GM12878 (cell line): ENCODE data around the gene GGACT. TPM values are rescaled to one million over a fixed set of nuclear protein-coding genes. Genes with fewer than 3 reads are reported as not detected.

Source experiments
- ATAC-seq: fragments of 200-7000 bp; cut with Tn5 transposase; 3 replicates; pipeline ENCODE4 v1.9.1; 2020; ENCODE audit warnings: mild to moderate bottlenecking, moderate library complexity
- BruUV-seq: library from RNA; stranded (reverse); fragments of 400-500 nt; replicated peaks from 2 replicates; lab custom pipeline; 2021; lab: Mats Ljungman, UMichigan
- CTCF ChIA-PET: fragments of 300-600 bp; sonication (Branson Sonifier 250); formaldehyde crosslinking; extraction: SDS; loops from one replicate; lab custom pipeline; 2021; ENCODE audit warnings: inconsistent platforms; lab: Yijun Ruan, JAX
- POLR2A ChIA-PET: fragments of 350-600 bp; formaldehyde crosslinking; extraction: SDS; loops from one replicate; lab custom pipeline; 2021; ENCODE audit warnings: inconsistent platforms; lab: Charles Lee
- RAD21 ChIA-PET: fragments of 300-600 bp; sonication (Branson Sonifier 250); formaldehyde crosslinking; loops from one replicate; lab custom pipeline; 2023; ENCODE audit warnings: antibody characterized with exemption; ENCODE audit not compliant: unreplicated experiment; lab: Charles Lee
- SMC1A ChIA-PET: fragments of 300-600 bp; sonication (Branson Sonifier 250); formaldehyde crosslinking; loops from one replicate; lab custom pipeline; 2023; ENCODE audit not compliant: unreplicated experiment, uncharacterized antibody; lab: Charles Lee
- DNase-seq: peaks from one replicate; pipeline ENCODE4 v3.0.0-alpha.2; 2011; ENCODE audit warnings: low read depth, low spot score
- FAIRE-seq: peaks from 3 replicates; lab custom pipeline; 2011; peaks lifted over from hg19 to GRCh38; lab: Jason Lieb, UNC
- H2AFZ ChIP-seq: 2 replicates; pipeline ENCODE4 v1.6.0; 2011; ENCODE audit warnings: low read depth, low read length, control low read depth; ENCODE audit not compliant: control insufficient read depth
- H3K27ac ChIP-seq: 2 replicates; pipeline ENCODE4 v1.5.1; 2011; ENCODE audit warnings: control low read depth; ENCODE audit not compliant: control insufficient read depth, insufficient read depth
- H3K27me3 ChIP-seq, 2 experiments: replicated peaks in 1 of 2; 2 replicates each; pipeline versions ENCODE4 v1.6.0 to v1.6.1; 2011; ENCODE audit warnings: low read length in 1 of 2; ENCODE audit not compliant: control insufficient read depth in 2 of 2, insufficient read depth in 2 of 2
- H3K36me3 ChIP-seq, 2 experiments: 2 replicates each; pipeline ENCODE4 v1.5.1; 2011; ENCODE audit warnings: low read length in 1 of 2; ENCODE audit not compliant: control insufficient read depth in 2 of 2, insufficient read depth in 2 of 2
- H3K4me1 ChIP-seq: 2 replicates; pipeline ENCODE4 v1.6.1; 2011; ENCODE audit warnings: mild to moderate bottlenecking, low read length, moderate library complexity, mixed read lengths; ENCODE audit not compliant: control insufficient read depth, insufficient read depth
- H3K4me2 ChIP-seq: 2 replicates; pipeline ENCODE4 v1.6.0; 2011; ENCODE audit warnings: control low read depth; ENCODE audit not compliant: control insufficient read depth, insufficient read depth
- H3K4me3 ChIP-seq: fragments of 200-600 bp; sonication (generic); 2 replicates; pipeline ENCODE4 v1.5.1; 2016
- H3K79me2 ChIP-seq: 2 replicates; pipeline ENCODE4 v1.6.0; 2011; ENCODE audit warnings: low read length; ENCODE audit not compliant: control insufficient read depth, insufficient read depth
- H3K9ac ChIP-seq: 2 replicates; pipeline ENCODE4 v1.8.0; 2011; ENCODE audit warnings: low read length, control low read depth, mixed read lengths; ENCODE audit not compliant: control insufficient read depth, insufficient read depth
- H3K9me3 ChIP-seq: replicated peaks from 3 replicates; pipeline ENCODE4 v1.5.1; 2011; ENCODE audit warnings: mild to moderate bottlenecking, low read length; ENCODE audit not compliant: control insufficient read depth, insufficient read depth
- H4K20me1 ChIP-seq: 2 replicates; pipeline ENCODE4 v1.6.0; 2011; ENCODE audit not compliant: control insufficient read depth, insufficient read depth
- ATF7 ChIP-seq: fragments of 450-650 bp; IDR thresholded peaks from 2 replicates; pipeline ENCODE4 v1.6.1; 2016; ENCODE audit warnings: low read depth, mild to moderate bottlenecking
- CBFB ChIP-seq: IDR thresholded peaks from 2 replicates; pipeline ENCODE4 v1.6.1; 2016; ENCODE audit warnings: antibody characterized with exemption, low read depth
- CREB1 ChIP-seq: IDR thresholded peaks from 2 replicates; pipeline ENCODE4 v1.6.1; 2012; ENCODE audit warnings: low read depth, mild to moderate bottlenecking, inconsistent platforms
- EED ChIP-seq: sonication (generic); IDR thresholded peaks from 2 replicates; pipeline ENCODE4 v1.6.1; 2016; ENCODE audit warnings: antibody characterized with exemption, low read depth
- EZH2 ChIP-seq: IDR thresholded peaks from 2 replicates; pipeline ENCODE4 v1.6.1; 2012; ENCODE audit warnings: low read depth, mild to moderate bottlenecking, control low read depth, inconsistent platforms, low read length, borderline replicate concordance; ENCODE audit not compliant: control insufficient read depth
- FOXK2 ChIP-seq: fragments of 450-650 bp; IDR thresholded peaks from 2 replicates; pipeline ENCODE4 v1.6.1; 2017; ENCODE audit warnings: mild to moderate bottlenecking, moderate library complexity
- GATAD2B ChIP-seq: fragments of 450-650 bp; conservative IDR thresholded peaks from 2 replicates; pipeline ENCODE4 v1.6.1; 2017; ENCODE audit warnings: low read depth, mild to moderate bottlenecking, moderate library complexity
- NFYA ChIP-seq: IDR thresholded peaks from 2 replicates; pipeline ENCODE4 v1.6.1; 2011; ENCODE audit warnings: low read depth, mild to moderate bottlenecking, low read length, improper control_type of control experiment, borderline replicate concordance
- NR2F1 ChIP-seq: fragments of 450-650 bp; conservative IDR thresholded peaks from 2 replicates; pipeline ENCODE4 v1.6.1; 2017; ENCODE audit warnings: mild to moderate bottlenecking
- POLR2A ChIP-seq: IDR thresholded peaks from 2 replicates; pipeline ENCODE4 v1.6.1; 2011; ENCODE audit warnings: low read depth, mild to moderate bottlenecking, low read length
- RUNX3 ChIP-seq: IDR thresholded peaks from 2 replicates; pipeline ENCODE4 v1.6.1; 2012; ENCODE audit warnings: low read length, inconsistent platforms
- ZNF274 ChIP-seq: IDR thresholded peaks from one replicate; pipeline ENCODE4 v1.8.0; 2011; ENCODE audit not compliant: insufficient read length, insufficient read depth
- WGBS: methylation state at CpG from one replicate; pipeline ENCODE4 v1.1.6; 2016; ENCODE audit warnings: low lambda C conversion rate; ENCODE audit not compliant: insufficient replicate concordance, insufficient coverage; ENCODE audit errors: missing lambda C conversion rate; 5-methylcytosine and 5-hydroxymethylcytosine counted together
- in situ Hi-C: fragments of 300-500 bp; cut with MboI; formaldehyde crosslinking; loops from 9 replicates; pipeline ENCODE4 v1.14.3; 2018; ENCODE audit warnings: mixed read lengths
- intact Hi-C: fragments of 100-400 bp; cut with micrococcal nuclease; formaldehyde crosslinking; loops from one replicate; pipeline ENCODE4 v1.14.2; 2022; ENCODE audit not compliant: unreplicated experiment
- polyA plus RNA-seq, 11 experiments: library from polyadenylated mRNA; depleted of rRNA in 4 of 11; unstranded in 6 of 11; stranded (reverse) in 5 of 11; fragments of >200 nt; fragmentation: Nextera tagmentation in 4 of 11; fragmentation: Illumina TruSeq in 1 of 11; extraction: Ambion mirVana in 4 of 11; extraction: Trizol in 1 of 11; gene quantifications; 1 replicate in 1 of 11; 2 replicates in 10 of 11; pipeline versions ENCODE4 v1.2.1 to v1.2.3, GENCODE V29; 2011 to 2016; ENCODE audit warnings: inconsistent platforms in 2 of 11, missing spikeins in 2 of 11, low read depth in 1 of 11
- total RNA-seq, 4 experiments: library from RNA; depleted of rRNA in 3 of 4; stranded (reverse); fragments of >200 nt in 3 of 4; fragmentation: Illumina TruSeq in 1 of 4; extraction: Trizol in 1 of 4; gene quantifications; 2 replicates each; pipeline versions ENCODE4 v1.2.1 to v1.2.3, GENCODE V29; 2013 to 2021
- TF ChIP-seq, protein P1 (sequence below): fragments of 450-650 bp; IDR thresholded peaks from 2 replicates; pipeline ENCODE4 v1.6.1; 2017; ENCODE audit warnings: mild to moderate bottlenecking

GGACT gene
- total and polyA plus RNA-seq, 10 of the 15 experiments (the other 5 are each of a cell fraction or from before 2014, with no cell fraction given) = 0.61 to 8.8 (median 4.2) TPM

DNA sequence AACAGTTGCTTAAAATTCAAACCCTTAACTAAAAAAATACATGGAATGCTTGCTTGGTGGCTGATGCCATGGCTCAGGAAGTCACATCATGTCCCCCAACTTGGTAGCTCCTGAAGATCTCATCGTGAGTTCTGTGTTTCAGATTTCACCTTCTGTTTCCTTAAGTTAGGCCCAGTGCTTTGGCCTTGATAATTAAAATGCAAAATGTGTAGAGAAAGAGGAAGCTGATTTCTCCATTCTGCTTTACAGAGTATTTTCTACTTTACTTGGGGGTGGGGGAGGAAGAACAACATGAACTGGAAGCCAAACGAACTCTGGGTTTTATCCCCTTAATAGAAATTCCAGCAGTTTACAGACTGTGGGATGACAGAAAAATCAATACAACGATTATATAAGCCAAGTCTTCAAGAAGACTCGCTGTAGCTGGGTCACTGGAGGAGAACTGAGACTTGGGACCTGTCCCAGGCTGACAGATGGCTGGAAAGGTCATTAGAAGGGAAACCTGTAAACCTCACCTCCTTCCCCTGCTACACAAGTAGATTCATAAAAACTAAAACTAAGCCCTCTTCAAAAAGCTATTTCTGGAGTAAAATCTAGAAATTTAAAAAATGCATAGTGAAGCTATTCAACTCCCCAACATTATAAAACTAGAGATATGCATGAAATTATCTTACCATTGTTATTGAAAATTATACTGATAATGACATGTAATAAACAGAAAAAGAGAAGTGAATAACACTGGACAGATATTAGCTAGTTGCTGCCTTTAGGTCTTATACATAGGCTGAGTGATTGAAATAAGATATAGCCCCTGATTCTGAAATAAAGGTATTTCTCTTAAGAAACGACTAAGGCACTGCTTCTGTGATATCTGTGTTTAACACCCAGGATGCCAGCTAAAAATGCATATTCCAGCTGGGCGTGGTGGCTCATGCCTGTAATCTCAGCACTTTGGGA is 22.1 kb upstream of the GGACT start:
- H3K79me2 ChIP-seq = no peaks in the 10 kb centered on the region
- 0 out of 2 replicates have a peak, but pooled peaks have one; percentile 20 for TF ChIP-seq NR2F1
- no peak for TF ChIP-seq CBFB
- TF ChIP-seq, all 136 proteins: peak for 1
- RAD21 ChIA-PET = interaction anchor here (0.9 kb wide), 1 partner anchor 10 kb away, joined by 3 read pairs; no protein-coding TSS in a partner anchor
- H3K36me3 ChIP-seq = peaks cover 0 to 3% of the 10 kb centered on the region in 2 experiments; a peak in 3 of 4 replicates
- POLR2A ChIA-PET = interaction anchor here (0.6 kb wide), 1 partner anchor 145 kb away, joined by 3 read pairs; no protein-coding TSS in a partner anchor
- H3K4me2 ChIP-seq = peak overlapping the region; percentile 74
- FAIRE-seq (no peak), ATAC-seq (peak; percentile 35), DNase-seq (peak; percentile 12)
- no TSS peak for BruUV-seq
- H3K4me1 ChIP-seq = peaks cover 29% of the 10 kb centered on the region
- peak overlapping the region; percentile 44; the same call in 1 of the 2 replicates for H3K9ac ChIP-seq
- SMC1A ChIA-PET = interaction anchor here (0.6 to 2.7 kb wide), 6 partner anchors 11 to 38 kb away, joined by 3 to 7 read pairs (median 4); no protein-coding TSS in a partner anchor
- peak overlapping the region; percentile 84 for H2AFZ ChIP-seq
- intact Hi-C loops (no loop called here), in situ Hi-C loops (no loop called here)
- H3K4me3 ChIP-seq = no peak overlapping the region
- no peaks in the 10 kb centered on the region for H3K27me3 ChIP-seq
- peak overlapping the region; percentile 75 for H3K27ac ChIP-seq
- no peaks in the 10 kb centered on the region for H3K9me3 ChIP-seq
- H4K20me1 ChIP-seq = no peaks in the 10 kb centered on the region
- CTCF ChIA-PET = interaction anchor here (1.0 to 1.5 kb wide), 4 partner anchors 15 to 37 kb away, joined by 3 to 7 read pairs (median 4); no protein-coding TSS in a partner anchor
- 18% methylated on average over 6 of the region's 6 CpGs for WGBS

- Histone ChIP-seq H3K9me3 (no peaks in the 10 kb centered on the region), H3K79me2 (no peaks in the 10 kb centered on the region)
- CTCF ChIA-PET = interaction anchor here (0.6 to 1.3 kb wide), 3 partner anchors 19 to 375 kb away, joined by 3 read pairs; no protein-coding TSS in a partner anchor
- DNase-seq (peak; percentile 17), FAIRE-seq (no peak)
- intact Hi-C loops = no loop called here
- TF ChIP-seq EZH2 (no peak), RUNX3 (no peak), POLR2A (0 out of 2 replicates have a peak, but pooled peaks have one; percentile 33), GATAD2B (no peak), ATF7 (no peak), CREB1 (no peak), ZNF274 (no peak), FOXK2 (no peak), EED (peak; percentile 41; the same call in 1 of the 2 replicates), NFYA (no peak)
- TF ChIP-seq, protein P1, sequence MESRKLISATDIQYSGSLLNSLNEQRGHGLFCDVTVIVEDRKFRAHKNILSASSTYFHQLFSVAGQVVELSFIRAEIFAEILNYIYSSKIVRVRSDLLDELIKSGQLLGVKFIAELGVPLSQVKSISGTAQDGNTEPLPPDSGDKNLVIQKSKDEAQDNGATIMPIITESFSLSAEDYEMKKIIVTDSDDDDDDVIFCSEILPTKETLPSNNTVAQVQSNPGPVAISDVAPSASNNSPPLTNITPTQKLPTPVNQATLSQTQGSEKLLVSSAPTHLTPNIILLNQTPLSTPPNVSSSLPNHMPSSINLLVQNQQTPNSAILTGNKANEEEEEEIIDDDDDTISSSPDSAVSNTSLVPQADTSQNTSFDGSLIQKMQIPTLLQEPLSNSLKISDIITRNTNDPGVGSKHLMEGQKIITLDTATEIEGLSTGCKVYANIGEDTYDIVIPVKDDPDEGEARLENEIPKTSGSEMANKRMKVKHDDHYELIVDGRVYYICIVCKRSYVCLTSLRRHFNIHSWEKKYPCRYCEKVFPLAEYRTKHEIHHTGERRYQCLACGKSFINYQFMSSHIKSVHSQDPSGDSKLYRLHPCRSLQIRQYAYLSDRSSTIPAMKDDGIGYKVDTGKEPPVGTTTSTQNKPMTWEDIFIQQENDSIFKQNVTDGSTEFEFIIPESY = no peak
- TF ChIP-seq, all 136 proteins: peak for 2
- in situ Hi-C loops = no loop called here
- peak; percentile 91 for ATAC-seq
- peak overlapping the region; percentile 48; the same call in 1 of the 2 replicates for H3K4me2 ChIP-seq
- H3K4me1 ChIP-seq = peaks cover 29% of the 10 kb centered on the region
- peaks cover 0 to 3% of the 10 kb centered on the region in 2 experiments; a peak in 3 of 4 replicates for H3K36me3 ChIP-seq
- RAD21 ChIA-PET = no interaction called here
- H3K9ac ChIP-seq = no peak overlapping the region; the same call in 1 of the 2 replicates
- SMC1A ChIA-PET = interaction anchor here (0.8 to 2.7 kb wide), 5 partner anchors 9 to 61 kb away, joined by 3 to 7 read pairs (median 3); no protein-coding TSS in a partner anchor
- no peak overlapping the region for H3K4me3 ChIP-seq
- no TSS peak for BruUV-seq
- peak overlapping the region; percentile 31; the same call in 1 of the 2 replicates for H3K27ac ChIP-seq
- H4K20me1 ChIP-seq = no peaks in the 10 kb centered on the region
- no peaks in the 10 kb centered on the region for H3K27me3 ChIP-seq
- H2AFZ ChIP-seq = peak overlapping the region; percentile 41; the same call in 1 of the 2 replicates
- POLR2A ChIA-PET = no interaction called here
- WGBS = 12% methylated on average over 6 of the region's 6 CpGs
Measured at GRCh38 chr13:100608906-100609305, 20.3 kb upstream of the GGACT start.
